SK-N-SH (cell line): ENCODE data around the gene CLMN. TPM values are rescaled to one million over a fixed set of nuclear protein-coding genes. Genes with fewer than 3 reads are reported as not detected.

Source experiments
- CTCF ChIA-PET: fragments of 300-600, 350-600 bp; formaldehyde crosslinking; extraction: SDS; loops from one replicate; lab custom pipeline; 2021; lab: Yijun Ruan, JAX
- POLR2A ChIA-PET: fragments of 350-600 bp; sonication (Branson Sonifier 250); formaldehyde crosslinking; extraction: SDS; loops from one replicate; lab custom pipeline; 2020; ENCODE audit warnings: antibody characterized with exemption, inconsistent platforms; lab: Yijun Ruan, JAX
- DNase-seq: peaks from one replicate; pipeline ENCODE4 v3.0.0; 2012
- H2AFZ ChIP-seq: fragments of 200-600 bp; sonication (generic); 2 replicates; pipeline ENCODE4 v1.8.1; 2016; ENCODE audit warnings: antibody characterized with exemption, mild to moderate bottlenecking, low read depth
- H3F3A ChIP-seq: fragments of 200-600 bp; sonication (generic); replicated peaks from 2 replicates; pipeline ENCODE3; 2016; ENCODE audit warnings: antibody characterized with exemption, mild to moderate bottlenecking; ENCODE audit not compliant: insufficient read depth
- H3K27ac ChIP-seq, 2 experiments: fragments of 200-500 bp in 1 of 2; fragments of 200-600 bp in 1 of 2; sonication (Bioruptor generic) in 1 of 2; sonication (generic), shearing (Covaris generic) in 1 of 2; 2 replicates each; pipeline versions ENCODE4 v1.5.1 to v1.6.1; 2014 to 2016; ENCODE audit warnings: low read depth in 2 of 2, inconsistent platforms in 1 of 2, low read length in 1 of 2, mild to moderate bottlenecking in 1 of 2, mixed read lengths in 1 of 2
- H3K27me3 ChIP-seq: fragments of 200-600 bp; sonication (generic), shearing (Covaris generic); 2 replicates; pipeline ENCODE4 v1.6.1; 2016; ENCODE audit warnings: mixed run types; ENCODE audit not compliant: insufficient read depth
- H3K36me3 ChIP-seq, 2 experiments: fragments of 200-500 bp in 1 of 2; fragments of 200-600 bp in 1 of 2; sonication (Bioruptor generic) in 1 of 2; sonication (generic) in 1 of 2; replicated peaks in 1 of 2; 2 replicates each; pipeline versions ENCODE3 to v1.5.1; 2014 to 2016; ENCODE audit warnings: low read length in 1 of 2, mild to moderate bottlenecking in 1 of 2; ENCODE audit not compliant: insufficient read depth in 2 of 2, control insufficient read depth in 1 of 2
- H3K4me1 ChIP-seq, 2 experiments: fragments of 200-500 bp in 1 of 2; fragments of 200-600 bp in 1 of 2; sonication (Bioruptor generic) in 1 of 2; sonication (generic), shearing (Covaris generic) in 1 of 2; 2 replicates each; pipeline versions ENCODE4 v1.5.1 to v1.6.1; 2014 to 2016; ENCODE audit warnings: low read depth in 1 of 2, low read length in 1 of 2, mixed run types in 1 of 2; ENCODE audit not compliant: insufficient read depth in 2 of 2, control insufficient read depth in 1 of 2
- H3K4me2 ChIP-seq: fragments of 200-600 bp; sonication (generic), shearing (Covaris generic); 2 replicates; pipeline ENCODE4 v1.6.1; 2017; ENCODE audit warnings: mixed run types
- H3K4me3 ChIP-seq, 2 experiments: fragments of 200-500 bp in 1 of 2; fragments of 200-600 bp in 1 of 2; sonication (Bioruptor generic) in 1 of 2; sonication (generic), shearing (Covaris generic) in 1 of 2; 2 replicates each; pipeline versions ENCODE4 v1.5.1 to v1.8.1; 2014 to 2016; ENCODE audit warnings: low read depth in 2 of 2, inconsistent platforms in 1 of 2, low read length in 1 of 2, mild to moderate bottlenecking in 1 of 2, mixed read lengths in 1 of 2, moderate library complexity in 1 of 2
- H3K79me2 ChIP-seq: fragments of 200-600 bp; sonication (generic); 2 replicates; pipeline ENCODE4 v1.8.1; 2017; ENCODE audit warnings: mild to moderate bottlenecking; ENCODE audit not compliant: insufficient read depth
- H3K9ac ChIP-seq: fragments of 200-600 bp; sonication (generic); 2 replicates; pipeline ENCODE4 v1.6.1; 2017; ENCODE audit warnings: mixed run types
- H3K9me2 ChIP-seq: fragments of 200-600 bp; sonication (generic); 2 replicates; pipeline ENCODE4 v1.6.1; 2017; ENCODE audit warnings: mixed run types
- H3K9me3 ChIP-seq: fragments of 200-600 bp; sonication (generic); 2 replicates; pipeline ENCODE4 v1.6.1; 2017; ENCODE audit warnings: mixed run types, mild to moderate bottlenecking, moderate library complexity
- H4K20me1 ChIP-seq: fragments of 200-600 bp; sonication (generic); 2 replicates; pipeline ENCODE4 v1.6.1; 2017; ENCODE audit warnings: mild to moderate bottlenecking, mixed run types; ENCODE audit not compliant: insufficient read depth
- CHD2 ChIP-seq: fragments of 150-350 bp; IDR thresholded peaks from 2 replicates; pipeline ENCODE4 v1.6.1; 2018; ENCODE audit warnings: low read length; ENCODE audit not compliant: partially characterized antibody
- FOSL2 ChIP-seq: IDR thresholded peaks from 2 replicates; pipeline ENCODE4 v1.4.0; 2012; ENCODE audit warnings: low read depth, mild to moderate bottlenecking, moderate library complexity, borderline replicate concordance
- FOXJ3 ChIP-seq: sonication (generic); formaldehyde crosslinking; IDR thresholded peaks from 2 replicates; pipeline ENCODE4 v1.5.1; 2020; ENCODE audit warnings: mild to moderate bottlenecking, missing genetic modification reagents
- FOXM1 ChIP-seq: IDR thresholded peaks from 2 replicates; pipeline ENCODE4 v1.4.0; 2012; ENCODE audit warnings: low read depth, mild to moderate bottlenecking
- IRF3 ChIP-seq: fragments of 150-350 bp; IDR thresholded peaks from 2 replicates; pipeline ENCODE4 v1.6.1; 2016; ENCODE audit warnings: mild to moderate bottlenecking, low read depth, low read length
- JUND ChIP-seq: IDR thresholded peaks from 2 replicates; pipeline ENCODE4 v1.4.0; 2012
- MEF2A ChIP-seq: IDR thresholded peaks from 2 replicates; pipeline ENCODE4 v1.4.0; 2012; ENCODE audit warnings: low read depth, borderline replicate concordance
- NFIC ChIP-seq: IDR thresholded peaks from 2 replicates; pipeline ENCODE4 v1.4.0; 2012; ENCODE audit warnings: borderline replicate concordance
- NRF1 ChIP-seq: IDR thresholded peaks from 2 replicates; pipeline ENCODE4 v1.6.1; 2012; ENCODE audit warnings: low read depth, mild to moderate bottlenecking, low read length
- PBX3 ChIP-seq: IDR thresholded peaks from 2 replicates; pipeline ENCODE4; 2012
- POLR2AphosphoS5 ChIP-seq: IDR thresholded peaks from 2 replicates; pipeline ENCODE4 v1.6.1; 2012; ENCODE audit warnings: low read depth, low read length
- RCOR1 ChIP-seq: fragments of 150-350 bp; IDR thresholded peaks from 2 replicates; pipeline ENCODE4 v1.6.1; 2017; ENCODE audit warnings: antibody characterized with exemption, low read length
- REST ChIP-seq: IDR thresholded peaks from 2 replicates; pipeline ENCODE4 v1.6.1; 2012; ENCODE audit warnings: mild to moderate bottlenecking, low read depth, low read length, moderate library complexity
- RFX5 ChIP-seq: IDR thresholded peaks from 2 replicates; pipeline ENCODE4 v1.6.1; 2012; ENCODE audit warnings: mild to moderate bottlenecking, improper control_type of control experiment, low read length
- SMC3 ChIP-seq: IDR thresholded peaks from 2 replicates; pipeline ENCODE4 v1.6.1; 2012; ENCODE audit warnings: low read depth, low read length, improper control_type of control experiment
- WGBS: methylation state at CpG from one replicate; pipeline ENCODE4 v1.1.6; 2017; ENCODE audit warnings: low lambda C conversion rate; 5-methylcytosine and 5-hydroxymethylcytosine counted together
- polyA plus RNA-seq, 3 experiments: library from polyadenylated mRNA; depleted of rRNA; stranded (reverse); fragments of >200 nt; gene quantifications; 2 replicates each; pipeline ENCODE4 v1.2.3, GENCODE V29; 2012
- TF ChIP-seq, protein P1 (sequence below): fragments of 200-600 bp; sonication (generic); IDR thresholded peaks from 2 replicates; pipeline ENCODE4 v1.6.1; 2017; ENCODE audit warnings: antibody characterized with exemption, mild to moderate bottlenecking, moderate library complexity
- TF ChIP-seq, protein P2 (sequence below): fragments of 150-350 bp; IDR thresholded peaks from 2 replicates; pipeline ENCODE4 v1.6.1; 2017; ENCODE audit warnings: antibody characterized with exemption, low read length, low read depth, borderline replicate concordance

The CLMN gene
- polyA plus RNA-seq, 1 of the 3 experiments (the other 2 are of a cell fraction), result 1.4 TPM

DNA sequence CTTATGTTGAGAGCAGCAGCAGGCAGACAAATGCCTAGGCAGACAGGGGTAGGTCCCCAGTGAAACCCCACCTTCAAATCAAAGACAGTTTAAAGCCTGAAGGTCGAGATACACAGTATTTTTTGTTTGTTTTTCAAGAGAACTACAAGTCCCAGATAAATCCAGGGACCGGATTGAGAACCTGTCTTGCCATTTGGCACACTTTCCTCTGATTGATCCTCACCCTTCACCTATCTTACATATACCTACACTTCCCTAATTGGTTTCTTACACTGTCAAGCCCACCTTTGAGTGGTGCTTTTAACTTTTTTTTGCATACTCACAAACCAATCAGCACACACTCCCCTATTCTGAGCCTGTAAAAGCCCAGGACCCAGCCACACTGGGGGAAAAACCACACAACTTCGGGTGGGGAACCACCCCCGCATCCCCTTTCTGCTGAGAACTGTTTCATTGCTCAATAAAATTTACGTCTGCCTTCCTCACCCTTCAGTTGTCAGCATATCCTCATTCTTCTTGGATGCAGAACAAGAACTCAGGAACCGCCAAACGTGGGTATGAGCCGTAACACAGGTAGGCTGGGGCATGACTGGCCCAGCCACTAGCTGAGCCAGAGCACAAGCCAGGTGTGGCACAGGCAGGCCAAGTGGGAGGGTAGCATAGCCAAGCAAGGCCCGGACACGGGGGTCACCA is 173.5 kb downstream of the CLMN start:
- H4K20me1 ChIP-seq, result peaks cover 48% of the 10 kb centered on the region
- H3K79me2 ChIP-seq, result peaks cover 100% of the 10 kb centered on the region
- peaks cover 2 to 10% of the 10 kb centered on the region in 2 experiments; a peak in 3 of 4 replicates for H3K4me1 ChIP-seq
- no peak overlapping the region for H2AFZ ChIP-seq
- no peak for DNase-seq
- H3K9ac ChIP-seq, result no peak overlapping the region
- WGBS, result 94% methylated on average over 10 of the region's 10 CpGs
- no peak for TF ChIP-seq REST
- TF ChIP-seq RFX5, result no peak
- TF ChIP-seq FOSL2, result no peak
- TF ChIP-seq CHD2, result no peak
- no peak for TF ChIP-seq POLR2AphosphoS5
- no peak for TF ChIP-seq SMC3
- TF ChIP-seq JUND, result no peak
- TF ChIP-seq RCOR1, result no peak
- TF ChIP-seq IRF3, result no peak
- TF ChIP-seq MEF2A, result no peak
- TF ChIP-seq FOXM1, result no peak
- no peak for TF ChIP-seq FOXJ3 (CRISPR knock-in tag)
- no peak for TF ChIP-seq NRF1
- H3K27me3 ChIP-seq, result no peaks in the 10 kb centered on the region
- no peak overlapping the region for H3K27ac ChIP-seq
- no peaks in the 10 kb centered on the region for H3K36me3 ChIP-seq
- H3F3A ChIP-seq, result peaks cover 5% of the 10 kb centered on the region
- POLR2A ChIA-PET, result no interaction called here
- H3K4me3 ChIP-seq, result no peak overlapping the region
- 0 out of 2 replicates have a peak, but pooled peaks cover 8% of the 10 kb centered on the region for H3K9me3 ChIP-seq
- no peaks in the 10 kb centered on the region for H3K9me2 ChIP-seq
- H3K4me2 ChIP-seq, result no peak overlapping the region
- CTCF ChIA-PET, result interaction anchor here (1.6 kb wide), 1 partner anchor 286 kb away, joined by 3 read pairs; no protein-coding TSS in a partner anchor

DNA sequence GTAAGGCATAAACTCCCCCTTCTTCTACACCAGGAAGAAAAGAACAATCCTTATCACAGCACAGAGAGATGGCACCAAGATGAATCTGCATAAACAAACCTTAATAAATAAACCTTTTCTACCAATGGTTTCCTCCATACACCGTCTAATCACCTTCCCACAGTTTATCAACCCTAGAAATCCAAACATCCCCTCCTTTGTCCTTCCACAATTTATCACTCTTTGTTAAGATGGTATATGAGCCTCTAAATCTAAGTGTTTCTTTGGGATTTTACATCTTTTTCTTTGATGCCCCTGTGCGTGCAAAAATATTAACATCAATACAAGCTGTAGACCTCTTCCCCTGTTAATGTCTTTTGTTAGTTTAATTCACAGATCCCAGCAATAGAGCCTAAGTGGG is 174.9 kb downstream of the CLMN start:
- H3K9ac ChIP-seq, result no peak overlapping the region
- H3K27ac ChIP-seq, result no peak overlapping the region
- H3F3A ChIP-seq, result peaks cover 11% of the 10 kb centered on the region
- no peaks in the 10 kb centered on the region for H3K9me2 ChIP-seq
- no peak overlapping the region for H2AFZ ChIP-seq
- no peak overlapping the region for H3K4me2 ChIP-seq
- no peak overlapping the region for H3K4me3 ChIP-seq
- H3K79me2 ChIP-seq, result peaks cover 100% of the 10 kb centered on the region
- H3K36me3 ChIP-seq, result peaks cover 3 to 8% of the 10 kb centered on the region in 2 experiments
- peaks cover 2 to 24% of the 10 kb centered on the region in 2 experiments; a peak in 3 of 4 replicates for H3K4me1 ChIP-seq
- no peaks in the 10 kb centered on the region for H3K27me3 ChIP-seq
- H3K9me3 ChIP-seq, result 0 out of 2 replicates have a peak, but pooled peaks cover 8% of the 10 kb centered on the region
- DNase-seq, result no peak
- ChIA-PET CTCF (no interaction called here), POLR2A (no interaction called here)
- 96% methylated on average over 2 of the region's 2 CpGs for WGBS
- peaks cover 41% of the 10 kb centered on the region for H4K20me1 ChIP-seq
- TF ChIP-seq, protein P1, sequence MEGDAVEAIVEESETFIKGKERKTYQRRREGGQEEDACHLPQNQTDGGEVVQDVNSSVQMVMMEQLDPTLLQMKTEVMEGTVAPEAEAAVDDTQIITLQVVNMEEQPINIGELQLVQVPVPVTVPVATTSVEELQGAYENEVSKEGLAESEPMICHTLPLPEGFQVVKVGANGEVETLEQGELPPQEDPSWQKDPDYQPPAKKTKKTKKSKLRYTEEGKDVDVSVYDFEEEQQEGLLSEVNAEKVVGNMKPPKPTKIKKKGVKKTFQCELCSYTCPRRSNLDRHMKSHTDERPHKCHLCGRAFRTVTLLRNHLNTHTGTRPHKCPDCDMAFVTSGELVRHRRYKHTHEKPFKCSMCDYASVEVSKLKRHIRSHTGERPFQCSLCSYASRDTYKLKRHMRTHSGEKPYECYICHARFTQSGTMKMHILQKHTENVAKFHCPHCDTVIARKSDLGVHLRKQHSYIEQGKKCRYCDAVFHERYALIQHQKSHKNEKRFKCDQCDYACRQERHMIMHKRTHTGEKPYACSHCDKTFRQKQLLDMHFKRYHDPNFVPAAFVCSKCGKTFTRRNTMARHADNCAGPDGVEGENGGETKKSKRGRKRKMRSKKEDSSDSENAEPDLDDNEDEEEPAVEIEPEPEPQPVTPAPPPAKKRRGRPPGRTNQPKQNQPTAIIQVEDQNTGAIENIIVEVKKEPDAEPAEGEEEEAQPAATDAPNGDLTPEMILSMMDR, result no peak
- TF ChIP-seq NFIC (no peak), PBX3 (no peak)
- TF ChIP-seq, protein P2, sequence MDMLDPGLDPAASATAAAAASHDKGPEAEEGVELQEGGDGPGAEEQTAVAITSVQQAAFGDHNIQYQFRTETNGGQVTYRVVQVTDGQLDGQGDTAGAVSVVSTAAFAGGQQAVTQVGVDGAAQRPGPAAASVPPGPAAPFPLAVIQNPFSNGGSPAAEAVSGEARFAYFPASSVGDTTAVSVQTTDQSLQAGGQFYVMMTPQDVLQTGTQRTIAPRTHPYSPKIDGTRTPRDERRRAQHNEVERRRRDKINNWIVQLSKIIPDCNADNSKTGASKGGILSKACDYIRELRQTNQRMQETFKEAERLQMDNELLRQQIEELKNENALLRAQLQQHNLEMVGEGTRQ, result no peak
